Stomach (tissue), 9 donors: ENCODE results near the gene STAT5B. TPM values are rescaled to one million over a fixed set of nuclear protein-coding genes. Genes with fewer than 3 reads are reported as not detected.

Experiments
- DNase-seq, 2 donors: peaks; one replicate each; pipeline versions ENCODE4 v3.0.0 to v3.0.0-alpha.2; 2013 to 2019
- H3K27ac ChIP-seq, 5 donors: fragments of 200-600 bp in 4 of 5; sonication (generic) in 4 of 5; one replicate each; pipeline ENCODE4 v1.5.1; 2013 to 2019; ENCODE audit warnings: mild to moderate bottlenecking in 1 of 5, moderate library complexity in 1 of 5
- H3K27me3 ChIP-seq, 3 donors: fragments of 200-600 bp; sonication (generic); one replicate each; pipeline ENCODE4 v1.5.1; 2017 to 2019; ENCODE audit warnings: mixed run types in 1 of 3
- H3K36me3 ChIP-seq, 4 donors: fragments of 200-600 bp; sonication (generic); 1 replicate in 3 of 4; 2 replicates in 1 of 4; pipeline ENCODE4 v1.5.1; 2016 to 2019
- H3K4me1 ChIP-seq, 4 donors: fragments of 200-600 bp; sonication (generic); one replicate each; pipeline ENCODE4 v1.5.1; 2016 to 2019
- H3K4me3 ChIP-seq, 4 donors: fragments of 200-600 bp; sonication (generic) in 3 of 4; one replicate each; pipeline ENCODE4 v1.5.1; 2016 to 2019; ENCODE audit warnings: mild to moderate bottlenecking in 1 of 4
- H3K9me3 ChIP-seq, 4 donors: fragments of 200-600 bp; sonication (generic); one replicate each; pipeline ENCODE4 v1.5.1; 2016 to 2019
- EP300 ChIP-seq: sonication (generic); formaldehyde crosslinking; IDR thresholded peaks from one replicate; pipeline ENCODE4 v1.6.1; 2017; ENCODE audit warnings: antibody characterized with exemption
- POLR2A ChIP-seq, 4 donors: fragments of 450-650 bp; IDR thresholded peaks; one replicate each; pipeline ENCODE4 v1.6.1; 2016; ENCODE audit warnings: antibody characterized with exemption in 4 of 4, control low read depth in 2 of 4, mild to moderate bottlenecking in 1 of 4, moderate library complexity in 1 of 4
- POLR2AphosphoS5 ChIP-seq, 3 donors: sonication (generic); formaldehyde crosslinking; IDR thresholded peaks; one replicate each; pipeline ENCODE4 v1.6.1; 2016; ENCODE audit warnings: antibody characterized with exemption in 3 of 3
- WGBS, 5 donors: extraction: QIAGEN DNeasy Blood & Tissue Kit in 3 of 5; methylation state at CpG; one replicate each; pipeline versions ENCODE4 v1.1.5 to v1.1.7; 2013 to 2018; 5-methylcytosine and 5-hydroxymethylcytosine counted together
- intact Hi-C: fragments of 100-400 bp; cut with DNase I; formaldehyde crosslinking; loops from one replicate; pipeline ENCODE4 v1.15.1; 2023; ENCODE audit warnings: low total_unique reads
- polyA plus RNA-seq, 3 donors: library from polyadenylated mRNA; stranded (reverse); fragments of 200-250 nt; gene quantifications; one replicate each; pipeline ENCODE4 v1.2.3, GENCODE V29; 2013
- total RNA-seq, 5 donors: library from RNA; depleted of rRNA; stranded (reverse); fragments of >200 nt; gene quantifications; one replicate each; pipeline versions ENCODE4 v1.1.0 to v1.2.3, GENCODE V29; 2014 to 2016
- TF ChIP-seq, protein P1 (sequence below), 7 experiments: fragments of 450-650 bp in 4 of 7; fragments of 200-600 bp in 3 of 7; sonication (generic) in 3 of 7; IDR thresholded peaks; one replicate each; pipeline ENCODE4 v1.5.1; 2016 to 2019; ENCODE audit warnings: antibody characterized with exemption in 7 of 7, control low read depth in 2 of 7, mild to moderate bottlenecking in 1 of 7
- donor health status: healthy with polysubstance abuse.
- donor health status: Bipolar disorder and iron deficiency.
- donor health status: healthy.

The STAT5B gene
- total and polyA plus RNA-seq, 8 donors = 18.9 to 86.2 (median 52.4) TPM

DNA sequence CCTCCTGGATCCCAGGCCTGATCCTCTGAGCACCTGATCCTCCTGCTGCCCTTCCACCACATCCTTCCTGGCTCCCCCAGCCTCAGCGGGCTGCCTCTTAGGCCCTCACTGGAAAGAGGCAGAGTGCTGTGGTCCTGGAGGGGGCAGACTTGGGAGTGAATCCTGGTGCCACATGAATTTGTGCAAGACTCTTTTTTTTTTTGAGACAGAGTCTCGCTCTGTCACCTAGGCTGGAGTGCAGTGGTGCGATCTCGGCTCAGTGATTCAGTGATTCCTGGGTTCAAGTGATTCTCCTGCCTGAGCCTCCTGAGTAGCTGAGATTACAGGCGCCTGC, 84.9 kb downstream of the STAT5B start:
- WGBS, 5 donors = 86 to 99% (median 97%) methylated on average over 5 of the region's 5 CpGs
- Histone ChIP-seq H3K9me3 (no peaks in the 10 kb centered on the region), H3K4me3 (no peak overlapping the region), H3K36me3 (peaks cover 0 to 25% (median 17%) of the 10 kb centered on the region in 4 donors), H3K4me1 (peaks cover 14 to 27% (median 22%) of the 10 kb centered on the region in 4 donors), H3K27me3 (no peaks in the 10 kb centered on the region), H3K27ac (no peak overlapping the region)
- intact Hi-C loops = no loop called here
- no peak for DNase-seq
- TF ChIP-seq POLR2AphosphoS5 (IDR thresholded peaks at IDR 0.05) = no peak
- no peak for TF ChIP-seq EP300
- TF ChIP-seq, protein P1, sequence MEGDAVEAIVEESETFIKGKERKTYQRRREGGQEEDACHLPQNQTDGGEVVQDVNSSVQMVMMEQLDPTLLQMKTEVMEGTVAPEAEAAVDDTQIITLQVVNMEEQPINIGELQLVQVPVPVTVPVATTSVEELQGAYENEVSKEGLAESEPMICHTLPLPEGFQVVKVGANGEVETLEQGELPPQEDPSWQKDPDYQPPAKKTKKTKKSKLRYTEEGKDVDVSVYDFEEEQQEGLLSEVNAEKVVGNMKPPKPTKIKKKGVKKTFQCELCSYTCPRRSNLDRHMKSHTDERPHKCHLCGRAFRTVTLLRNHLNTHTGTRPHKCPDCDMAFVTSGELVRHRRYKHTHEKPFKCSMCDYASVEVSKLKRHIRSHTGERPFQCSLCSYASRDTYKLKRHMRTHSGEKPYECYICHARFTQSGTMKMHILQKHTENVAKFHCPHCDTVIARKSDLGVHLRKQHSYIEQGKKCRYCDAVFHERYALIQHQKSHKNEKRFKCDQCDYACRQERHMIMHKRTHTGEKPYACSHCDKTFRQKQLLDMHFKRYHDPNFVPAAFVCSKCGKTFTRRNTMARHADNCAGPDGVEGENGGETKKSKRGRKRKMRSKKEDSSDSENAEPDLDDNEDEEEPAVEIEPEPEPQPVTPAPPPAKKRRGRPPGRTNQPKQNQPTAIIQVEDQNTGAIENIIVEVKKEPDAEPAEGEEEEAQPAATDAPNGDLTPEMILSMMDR (IDR thresholded peaks at IDR 0.05) = no peak
- TF ChIP-seq POLR2A (IDR thresholded peaks at IDR 0.05) = no peak

DNA sequence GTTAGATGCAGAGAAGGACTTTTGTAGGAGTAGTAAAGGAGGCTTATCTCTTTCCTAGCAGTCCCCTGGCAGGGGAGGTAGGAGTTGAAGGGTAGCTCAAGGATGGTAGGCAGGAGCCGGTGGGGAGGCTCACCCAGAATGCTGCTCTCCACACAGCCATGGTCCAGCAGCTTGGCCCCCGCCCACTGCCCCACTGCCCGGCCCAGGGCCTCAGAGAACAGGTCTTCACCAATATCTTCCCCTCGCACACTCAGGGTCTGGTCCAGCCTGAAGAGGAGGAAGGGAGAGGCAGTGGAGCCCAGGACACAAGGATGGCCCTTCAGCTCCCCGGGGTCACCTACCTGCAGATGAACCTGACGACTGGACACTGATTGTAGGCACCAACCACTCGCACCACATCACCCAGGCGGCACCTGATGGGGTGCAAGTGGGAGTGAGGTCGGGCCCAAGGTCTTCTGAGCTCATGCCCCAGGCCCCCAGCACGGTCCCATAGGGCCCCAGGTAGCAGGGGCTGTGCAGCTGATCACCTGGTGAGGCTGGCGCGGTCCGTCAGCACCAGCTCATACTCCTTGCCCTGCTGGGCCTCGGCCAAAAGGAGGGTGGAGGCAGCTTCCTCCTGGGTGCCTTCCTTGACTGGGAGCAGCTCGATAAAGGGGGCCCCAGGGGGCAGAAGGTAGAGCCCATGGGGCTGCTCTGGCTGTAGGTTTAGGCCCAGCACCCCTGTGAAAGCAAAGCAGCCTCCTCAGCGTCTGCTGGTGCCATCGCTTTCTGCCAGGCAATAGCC, 85.5 kb downstream of the STAT5B start:
- TF ChIP-seq, protein P1 (IDR thresholded peaks at IDR 0.05) = no peak
- TF ChIP-seq EP300 = no peak
- TF ChIP-seq POLR2AphosphoS5 (IDR thresholded peaks at IDR 0.05) = no peak
- no peak for TF ChIP-seq POLR2A (IDR thresholded peaks at IDR 0.05)
- Histone ChIP-seq H3K27me3 (no peaks in the 10 kb centered on the region), H3K9me3 (no peaks in the 10 kb centered on the region), H3K4me1 (peaks cover 14 to 27% (median 22%) of the 10 kb centered on the region in 4 donors), H3K27ac (no peak overlapping the region), H3K4me3 (no peak overlapping the region), H3K36me3 (peaks cover 0 to 25% (median 17%) of the 10 kb centered on the region in 4 donors)
- DNase-seq = no peak
- intact Hi-C loops = no loop called here
- 73 to 88% (median 86%) methylated on average over 5 to 17 of the region's 17 CpGs for WGBS, 5 donors

DNA sequence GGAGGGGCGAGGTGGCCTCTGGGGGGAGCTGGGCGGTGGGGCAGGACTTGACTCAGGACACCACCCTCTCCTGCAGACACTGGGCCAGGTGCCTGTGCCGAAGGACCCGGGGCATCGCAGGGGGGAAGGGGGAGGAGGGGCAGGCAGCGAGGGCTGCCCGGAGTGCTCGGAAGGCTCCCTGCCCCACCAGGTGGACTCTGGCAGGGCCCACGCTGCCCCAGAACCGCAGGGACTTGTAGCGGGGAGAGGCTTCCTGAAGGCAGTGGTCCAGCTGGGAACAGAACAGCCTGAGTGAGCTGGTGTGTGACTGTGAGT, 86.6 kb downstream of the STAT5B start:
- WGBS, 5 donors = 74 to 96% (median 78%) methylated on average over 4 to 11 of the region's 11 CpGs
- Histone ChIP-seq H3K4me3 (no peak overlapping the region), H3K27ac (no peak overlapping the region), H3K36me3 (peaks cover 0 to 25% (median 17%) of the 10 kb centered on the region in 4 donors), H3K27me3 (no peaks in the 10 kb centered on the region), H3K4me1 (peaks cover 15 to 28% (median 23%) of the 10 kb centered on the region in 4 donors), H3K9me3 (no peaks in the 10 kb centered on the region)
- DNase-seq = no peak
- intact Hi-C loops = no loop called here
- TF ChIP-seq, protein P1 (IDR thresholded peaks at IDR 0.05) = no peak
- no peak for TF ChIP-seq POLR2A (IDR thresholded peaks at IDR 0.05)
- no peak for TF ChIP-seq POLR2AphosphoS5 (IDR thresholded peaks at IDR 0.05)
- TF ChIP-seq EP300 = no peak

DNA sequence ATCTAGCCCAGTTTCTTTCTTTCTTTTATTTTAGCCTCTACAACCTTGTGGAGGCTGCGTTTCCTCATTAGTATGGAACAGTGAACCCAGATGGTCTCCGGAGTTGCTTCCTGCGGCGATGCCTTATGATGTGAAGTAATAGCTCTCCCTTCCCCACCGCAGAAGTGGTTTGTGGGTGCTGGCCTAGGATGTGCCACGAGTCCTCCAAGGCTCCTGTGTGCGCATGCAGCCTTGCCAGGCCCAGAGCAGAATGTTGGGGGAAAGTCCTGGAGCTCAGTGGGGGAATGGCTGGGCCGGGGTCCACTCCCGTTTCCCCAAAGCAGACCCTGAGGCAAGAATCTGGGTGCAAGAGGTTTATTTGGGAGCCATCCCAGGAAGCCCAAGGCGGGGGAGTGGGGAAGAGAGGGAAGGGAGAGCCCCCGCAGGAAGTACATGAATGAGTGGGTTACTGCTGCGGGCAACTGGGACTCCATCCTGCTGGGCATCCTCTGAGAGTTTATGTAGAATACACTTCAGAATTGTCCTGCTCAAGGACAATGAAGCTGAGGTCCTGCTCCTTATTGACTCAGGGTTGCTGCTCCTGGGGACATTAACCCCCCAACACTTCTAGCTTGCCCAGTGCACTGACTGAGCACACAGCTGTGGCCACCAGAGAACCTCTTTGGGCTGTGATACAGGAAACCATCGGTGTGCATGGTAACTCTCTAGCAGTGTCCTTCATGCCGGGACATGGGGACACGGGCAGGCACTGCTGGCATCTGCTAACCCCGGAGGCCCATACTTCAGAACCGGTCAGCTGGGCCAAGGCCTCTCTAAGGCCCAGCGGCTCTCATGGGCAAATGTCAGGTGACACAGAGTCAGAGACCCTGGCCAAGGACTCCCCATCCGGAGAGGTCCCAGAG, 87.2 kb downstream of the STAT5B start:
- no peak for DNase-seq
- H3K4me1 ChIP-seq = peaks cover 21 to 29% (median 25%) of the 10 kb centered on the region in 4 donors
- H3K4me3 ChIP-seq = no peak overlapping the region
- no peaks in the 10 kb centered on the region for H3K27me3 ChIP-seq
- no peak overlapping the region for H3K27ac ChIP-seq
- intact Hi-C loops = no loop called here
- no peaks in the 10 kb centered on the region for H3K9me3 ChIP-seq
- H3K36me3 ChIP-seq = peaks cover 0 to 25% (median 17%) of the 10 kb centered on the region in 4 donors
- TF ChIP-seq, protein P1 (IDR thresholded peaks at IDR 0.05) = no peak
- no peak for TF ChIP-seq POLR2AphosphoS5 (IDR thresholded peaks at IDR 0.05)
- WGBS, 5 donors = 79 to 88% (median 83%) methylated on average over 14 to 19 of the region's 19 CpGs
